AG09319 (cell line): ENCODE results near the gene PODN.

Source experiments
- DNase-seq: peaks from one replicate; pipeline ENCODE4 v3.0.0-alpha.2; 2010; ENCODE audit warnings: low read depth; ENCODE audit errors: extremely low read depth
- CTCF ChIP-seq: IDR thresholded peaks from 2 replicates; pipeline ENCODE4 v1.5.1; 2011; ENCODE audit warnings: low read depth, mild to moderate bottlenecking, inconsistent platforms, low read length, moderate library complexity

Gene PODN

GRCh38 chr1:53078333-53079101, 16.5 kb downstream of the PODN start:
- no peak for TF ChIP-seq CTCF
- no peak for DNase-seq

GRCh38 chr1:53079251-53079650, 17.2 kb downstream of the PODN start:
- no peak for TF ChIP-seq CTCF
- no peak for DNase-seq

GRCh38 chr1:53080041-53080440, 18.0 kb downstream of the PODN start:
- DNase-seq: no peak
- TF ChIP-seq CTCF: no peak

- TF ChIP-seq CTCF: no peak
- DNase-seq: no peak
Observed at GRCh38 chr1:53080769-53081168, 18.8 kb downstream of the PODN start.

GRCh38 chr1:53081384-53082066, 19.5 kb downstream of the PODN start:
- no peak for TF ChIP-seq CTCF
- DNase-seq: no peak

GRCh38 chr1:53082826-53083455, 20.9 kb downstream of the PODN start:
- no peak for DNase-seq
- TF ChIP-seq CTCF: no peak
